K562 (cell line): ENCODE results near the gene MICAL2. TPM values are rescaled to one million over a fixed set of nuclear protein-coding genes. Genes with fewer than 3 reads are reported as not detected.
A peak's percentile ranks its signal among the peaks of the same experiment; 100 is the strongest.

Source experiments
- FOSL1 ChIP-seq: fragments of 200-800 bp; sonication (Bioruptor generic); conservative IDR thresholded peaks from 2 replicates; pipeline ENCODE4 v1.6.1; 2016; ENCODE audit warnings: missing genetic modification characterization, missing compliant biosample characterization
- PHF21A ChIP-seq: fragments of 450-650 bp; IDR thresholded peaks from 2 replicates; pipeline ENCODE4 v1.6.1; 2017; ENCODE audit warnings: low read depth, borderline replicate concordance
- RAD51 ChIP-seq: fragments of 450-650 bp; IDR thresholded peaks from 2 replicates; pipeline ENCODE4 v1.7.1; 2016; ENCODE audit warnings: low read depth, mild to moderate bottlenecking, borderline replicate concordance
- RBM15 ChIP-seq: fragments of 200-400 bp; formaldehyde crosslinking; IDR thresholded peaks from 2 replicates; pipeline ENCODE4 v1.6.1; 2018; ENCODE audit warnings: mild to moderate bottlenecking, low read length, moderate library complexity; ENCODE audit not compliant: insufficient read depth
- SRSF3 ChIP-seq: fragments of 200-400 bp; formaldehyde crosslinking; IDR thresholded peaks from 2 replicates; pipeline ENCODE4 v1.6.1; 2016; ENCODE audit warnings: mild to moderate bottlenecking, low read length, moderate library complexity; ENCODE audit not compliant: insufficient read depth
- TGIF2 ChIP-seq: sonication (generic); formaldehyde crosslinking; IDR thresholded peaks from 2 replicates; pipeline ENCODE4 v1.8.1; 2022; ENCODE audit warnings: mild to moderate bottlenecking, missing genetic modification reagents, moderate library complexity
- ZNF174 ChIP-seq: fragments of 250-450 bp; sonication (Bioruptor Pico); IDR thresholded peaks from 2 replicates; pipeline ENCODE4 v1.4.0; 2020; ENCODE audit warnings: mild to moderate bottlenecking
- polyA plus RNA-seq, 8 experiments: library from polyadenylated mRNA; depleted of rRNA in 4 of 8; stranded (reverse) in 5 of 8; unstranded in 3 of 8; fragments of >200 nt; fragmentation: Nextera tagmentation in 2 of 8; fragmentation: Illumina TruSeq in 1 of 8; extraction: Ambion mirVana in 2 of 8; extraction: Trizol in 1 of 8; gene quantifications; 2 replicates each; pipeline versions ENCODE4 v1.2.1 to v1.2.3, GENCODE V29; 2011 to 2014; ENCODE audit warnings: inconsistent platforms in 1 of 8, missing spikeins in 1 of 8
- total RNA-seq, 7 experiments: library from RNA; depleted of rRNA in 6 of 7; stranded (reverse); fragments of >200 nt in 6 of 7; fragmentation: Illumina TruSeq in 2 of 7; extraction: Trizol in 2 of 7; gene quantifications; 2 replicates each; pipeline versions ENCODE4 v1.2.1 to v1.2.3, GENCODE V29; 2011 to 2021; ENCODE audit warnings: low replicate concordance in 1 of 7
- TF ChIP-seq, protein P1 (sequence below): fragments of 450-650 bp; IDR thresholded peaks from 2 replicates; pipeline ENCODE4 v1.7.0; 2016; ENCODE audit warnings: borderline replicate concordance

The MICAL2 gene
- total and polyA plus RNA-seq, 9 of the 15 experiments (the other 6 are each of a cell fraction or from before 2014, with no cell fraction given), result 4.7 to 64.2 (median 33.6) TPM

DNA sequence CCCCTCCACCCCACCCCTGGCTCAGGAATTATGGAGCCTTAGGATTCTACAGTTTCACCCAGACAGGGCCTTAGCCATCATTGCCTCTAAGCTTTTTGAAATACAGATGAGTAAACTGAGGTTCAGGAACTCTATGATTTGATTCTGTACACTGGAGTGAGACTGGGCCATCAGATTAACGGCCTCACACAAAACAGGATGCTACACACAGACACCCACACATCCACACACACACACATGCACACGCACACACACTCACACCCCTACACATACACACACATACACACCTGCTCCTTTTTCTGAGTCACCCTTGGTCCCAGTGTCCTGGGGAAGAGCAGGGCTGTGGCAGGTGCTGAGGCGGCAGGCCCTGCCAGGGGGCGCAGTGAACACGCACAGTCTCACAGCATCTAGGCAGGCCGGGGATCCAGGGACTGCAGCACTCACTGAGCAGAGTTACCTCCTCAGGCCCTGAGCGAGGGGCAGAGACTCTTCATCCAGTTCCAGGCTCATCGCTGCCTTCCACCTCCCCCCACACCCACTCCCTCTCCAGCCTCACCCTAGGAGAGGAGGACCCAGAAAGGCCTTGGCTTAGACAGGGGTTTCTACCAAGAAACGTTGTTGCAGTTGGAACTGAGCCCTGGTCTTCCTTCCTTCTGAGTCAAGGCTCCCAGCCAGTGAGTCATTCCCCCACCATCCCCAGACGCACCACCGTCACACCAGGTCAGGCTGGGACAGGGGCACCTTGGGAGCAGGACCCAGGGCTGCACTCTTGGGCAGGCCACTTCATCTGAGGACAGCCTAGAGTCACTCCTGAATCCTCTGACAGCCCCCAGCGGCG lies 177.2 kb downstream of the MICAL2 start (continued):
- TF ChIP-seq FOSL1, result peak; percentile 60; the same call in 1 of the 2 replicates
- TF ChIP-seq ZNF174 (CRISPR knock-in tag), result no peak
- no peak for TF ChIP-seq RBM15
- TF ChIP-seq SRSF3, result no peak
- TF ChIP-seq, protein P1, sequence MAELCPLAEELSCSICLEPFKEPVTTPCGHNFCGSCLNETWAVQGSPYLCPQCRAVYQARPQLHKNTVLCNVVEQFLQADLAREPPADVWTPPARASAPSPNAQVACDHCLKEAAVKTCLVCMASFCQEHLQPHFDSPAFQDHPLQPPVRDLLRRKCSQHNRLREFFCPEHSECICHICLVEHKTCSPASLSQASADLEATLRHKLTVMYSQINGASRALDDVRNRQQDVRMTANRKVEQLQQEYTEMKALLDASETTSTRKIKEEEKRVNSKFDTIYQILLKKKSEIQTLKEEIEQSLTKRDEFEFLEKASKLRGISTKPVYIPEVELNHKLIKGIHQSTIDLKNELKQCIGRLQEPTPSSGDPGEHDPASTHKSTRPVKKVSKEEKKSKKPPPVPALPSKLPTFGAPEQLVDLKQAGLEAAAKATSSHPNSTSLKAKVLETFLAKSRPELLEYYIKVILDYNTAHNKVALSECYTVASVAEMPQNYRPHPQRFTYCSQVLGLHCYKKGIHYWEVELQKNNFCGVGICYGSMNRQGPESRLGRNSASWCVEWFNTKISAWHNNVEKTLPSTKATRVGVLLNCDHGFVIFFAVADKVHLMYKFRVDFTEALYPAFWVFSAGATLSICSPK, result no peak
- no peak for TF ChIP-seq PHF21A
- no peak for TF ChIP-seq RAD51
- no peak for TF ChIP-seq TGIF2 (CRISPR knock-in tag)
